Spleen (tissue), 7 donors: ENCODE data around the gene TMEM145.

ENCODE experiments used
- POLR2AphosphoS5 ChIP-seq, 3 donors: sonication (generic); formaldehyde crosslinking; IDR thresholded peaks; one replicate each; pipeline ENCODE4 v1.5.1; 2017; ENCODE audit warnings: antibody characterized with exemption in 3 of 3
- TF ChIP-seq, protein P1 (sequence below), 11 experiments: fragments of 200-600 bp in 7 of 11; fragments of 450-650 bp in 4 of 11; sonication (generic) in 4 of 11; IDR thresholded peaks in 8 of 11; conservative IDR thresholded peaks in 3 of 11; 1 replicate in 7 of 11; 2 replicates in 4 of 11; pipeline versions ENCODE4 v1.4.0 to v1.8.0; 2016 to 2021; ENCODE audit warnings: antibody characterized with exemption in 11 of 11, inconsistent platforms in 4 of 11, mild to moderate bottlenecking in 1 of 11
- donor health status: DM: no; HTN: no; CAD: no; lungs with moderate emphysema.
- donor health status: DM: no; HTN: no; CAD: no.
- donor health status: DM: no; HTN: no; CAD: no.

DNA sequence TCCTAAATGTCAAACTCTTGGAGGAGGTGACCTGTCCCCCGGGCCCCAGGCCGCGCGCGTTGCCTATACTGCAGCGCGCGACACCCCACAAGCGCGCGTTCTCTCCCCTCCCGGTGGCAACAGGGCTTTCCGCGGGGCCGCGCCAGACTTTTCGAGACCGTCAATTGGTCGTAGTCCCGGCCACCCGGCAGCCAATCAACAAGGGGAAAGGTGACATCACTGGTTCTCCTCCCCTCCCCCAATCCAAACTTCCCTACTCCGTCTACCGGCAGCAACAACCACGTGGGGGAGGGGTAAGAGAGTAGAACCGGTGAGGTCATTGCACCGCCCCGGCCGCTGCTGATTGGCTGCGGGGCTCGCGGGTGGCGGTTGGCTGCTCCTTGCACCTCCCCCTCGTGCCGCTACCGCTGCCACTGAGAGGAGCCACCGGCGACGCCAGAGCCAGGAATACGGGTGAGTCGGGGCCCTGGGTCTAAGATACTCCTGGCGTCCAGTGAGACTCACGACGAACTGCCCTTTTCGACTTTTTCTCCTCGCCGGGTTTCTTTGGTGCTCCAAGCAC is 44.9 kb upstream of the TMEM145 start:
- TF ChIP-seq, protein P1, sequence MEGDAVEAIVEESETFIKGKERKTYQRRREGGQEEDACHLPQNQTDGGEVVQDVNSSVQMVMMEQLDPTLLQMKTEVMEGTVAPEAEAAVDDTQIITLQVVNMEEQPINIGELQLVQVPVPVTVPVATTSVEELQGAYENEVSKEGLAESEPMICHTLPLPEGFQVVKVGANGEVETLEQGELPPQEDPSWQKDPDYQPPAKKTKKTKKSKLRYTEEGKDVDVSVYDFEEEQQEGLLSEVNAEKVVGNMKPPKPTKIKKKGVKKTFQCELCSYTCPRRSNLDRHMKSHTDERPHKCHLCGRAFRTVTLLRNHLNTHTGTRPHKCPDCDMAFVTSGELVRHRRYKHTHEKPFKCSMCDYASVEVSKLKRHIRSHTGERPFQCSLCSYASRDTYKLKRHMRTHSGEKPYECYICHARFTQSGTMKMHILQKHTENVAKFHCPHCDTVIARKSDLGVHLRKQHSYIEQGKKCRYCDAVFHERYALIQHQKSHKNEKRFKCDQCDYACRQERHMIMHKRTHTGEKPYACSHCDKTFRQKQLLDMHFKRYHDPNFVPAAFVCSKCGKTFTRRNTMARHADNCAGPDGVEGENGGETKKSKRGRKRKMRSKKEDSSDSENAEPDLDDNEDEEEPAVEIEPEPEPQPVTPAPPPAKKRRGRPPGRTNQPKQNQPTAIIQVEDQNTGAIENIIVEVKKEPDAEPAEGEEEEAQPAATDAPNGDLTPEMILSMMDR (IDR thresholded peaks at IDR 0.05 in 8 of 11, conservative IDR thresholded peaks at IDR 0.05 in 3 of 11): peak in 6 of 11 experiments; percentile 8 to 33 (median 22)
- peak; percentile 85 to 97 (median 96) for TF ChIP-seq POLR2AphosphoS5 (IDR thresholded peaks at IDR 0.05)
